ENCODE results near the gene MCCC1.
"Not testable (repeated sequence)": the region's sequence is repeated elsewhere in the genome, so short reads cannot be mapped to it uniquely, and the experiment has no call there.

Gene MCCC1

DNA sequence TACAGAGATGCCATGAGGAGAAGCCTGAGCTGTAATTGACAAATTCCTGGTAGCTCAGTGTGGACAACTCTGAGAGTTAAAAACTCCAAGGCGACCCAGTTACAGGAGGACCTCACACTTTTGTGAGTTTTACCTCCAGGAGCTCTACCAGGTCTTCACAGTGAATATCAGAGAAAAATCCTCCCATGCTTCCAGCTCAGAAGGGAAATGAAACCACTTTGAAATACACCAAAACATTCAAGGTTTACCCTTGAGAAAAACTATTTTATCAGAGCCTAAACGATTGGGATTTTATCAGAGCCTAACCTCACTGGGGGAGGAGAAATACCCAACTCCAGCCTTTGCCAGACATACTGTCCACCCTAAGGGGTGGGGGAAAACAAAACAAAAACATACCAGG, 52.4 kb downstream of the MCCC1 start:
- DNase-seq (ENCODE audit: low read depth in 2 of 2) = no peak

DNA sequence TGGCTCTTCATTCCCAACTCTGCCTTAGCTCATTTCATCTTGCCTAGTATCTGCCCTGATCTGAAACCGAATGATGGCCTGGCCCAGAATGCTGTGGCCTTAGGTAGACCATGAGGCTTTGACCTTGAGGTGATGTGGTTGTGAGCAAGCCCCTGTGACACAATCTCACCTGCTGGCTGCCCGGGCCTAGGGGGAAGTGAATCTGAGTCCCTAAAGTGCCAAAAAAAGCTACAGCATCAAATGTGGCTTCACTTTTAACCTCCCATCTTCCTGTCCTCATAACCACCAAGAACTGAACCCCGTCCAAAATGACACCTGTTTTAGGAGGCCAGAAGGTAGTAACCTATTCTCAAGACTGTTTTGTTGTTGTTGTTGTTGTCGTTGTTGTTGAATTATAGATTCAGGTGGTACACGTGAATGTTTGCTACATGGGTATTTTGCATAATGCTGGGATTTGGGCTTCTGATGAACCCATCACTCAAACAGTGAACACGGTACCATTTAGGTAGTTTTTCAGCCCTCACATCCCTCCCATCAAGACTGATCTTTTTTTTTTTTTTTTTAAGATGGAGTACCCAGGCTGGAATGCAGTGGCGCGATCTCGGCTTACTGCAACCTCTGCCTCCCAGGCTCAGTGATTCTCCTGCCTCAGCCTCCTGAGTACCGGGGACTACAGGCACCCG, 54.6 kb downstream of the MCCC1 start:
- DNase-seq (ENCODE audit: low read depth in 2 of 2) = no peak

DNA sequence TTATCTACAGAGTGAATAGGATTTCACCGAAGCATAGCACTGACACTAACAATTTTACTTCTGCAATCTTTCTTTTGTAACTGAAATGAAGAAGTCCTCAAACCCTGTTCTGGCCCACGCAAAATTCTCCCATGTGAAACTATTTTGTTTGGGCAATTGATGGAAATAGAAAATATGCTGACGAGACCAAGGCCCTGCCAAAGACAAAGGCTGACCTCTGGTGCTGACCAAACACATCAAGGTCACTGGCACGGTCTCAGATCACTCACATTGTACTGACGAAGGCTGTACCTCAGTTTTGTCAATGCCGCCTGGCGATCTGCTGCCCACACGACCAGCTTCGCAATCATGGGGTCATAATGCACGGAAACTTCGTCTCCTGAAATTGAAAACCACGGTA, 60.5 kb downstream of the MCCC1 start:
- no peak for DNase-seq (ENCODE audit: low read depth in 2 of 2)

DNA sequence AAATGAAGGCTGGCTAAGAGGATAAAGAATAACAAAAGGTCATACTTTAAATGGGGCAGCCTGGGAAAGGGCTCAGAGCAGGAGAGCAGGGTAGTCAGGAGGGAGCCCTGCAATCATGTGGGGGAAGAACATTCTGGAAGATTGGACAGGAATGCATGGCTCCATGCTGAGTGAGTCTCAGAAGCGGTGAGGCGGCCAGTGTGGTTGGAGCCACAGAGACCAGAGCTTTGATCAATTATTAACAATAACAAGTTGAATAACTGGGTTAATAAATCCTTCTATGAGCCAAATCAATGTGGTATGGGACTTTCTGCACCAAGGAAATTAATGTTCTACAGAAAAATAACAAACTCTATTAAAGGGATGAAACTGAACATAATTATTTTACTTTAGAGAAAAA, 61.1 kb downstream of the MCCC1 start:
- no peak for DNase-seq (ENCODE audit: low read depth in 2 of 2)

DNA sequence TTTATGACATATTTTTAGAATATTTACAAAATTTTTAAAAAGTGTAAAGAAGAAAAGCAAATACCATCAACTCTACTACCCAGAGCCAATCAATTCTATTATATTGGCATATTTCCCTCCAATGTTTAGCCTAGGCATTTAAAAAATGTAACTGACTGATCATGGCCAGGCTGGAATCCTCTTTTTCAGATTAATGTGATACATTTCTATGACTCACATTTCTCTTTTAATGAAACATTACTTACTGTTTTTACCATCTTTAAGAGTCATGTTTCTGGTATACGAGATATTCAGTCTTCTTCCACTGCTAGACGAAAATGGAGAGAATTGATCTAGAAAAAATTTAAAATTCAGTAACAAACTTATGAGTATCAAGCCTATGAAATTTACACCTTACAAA, 65.5 kb downstream of the MCCC1 start:
- DNase-seq (ENCODE audit: low read depth in 2 of 2) = no peak

DNA sequence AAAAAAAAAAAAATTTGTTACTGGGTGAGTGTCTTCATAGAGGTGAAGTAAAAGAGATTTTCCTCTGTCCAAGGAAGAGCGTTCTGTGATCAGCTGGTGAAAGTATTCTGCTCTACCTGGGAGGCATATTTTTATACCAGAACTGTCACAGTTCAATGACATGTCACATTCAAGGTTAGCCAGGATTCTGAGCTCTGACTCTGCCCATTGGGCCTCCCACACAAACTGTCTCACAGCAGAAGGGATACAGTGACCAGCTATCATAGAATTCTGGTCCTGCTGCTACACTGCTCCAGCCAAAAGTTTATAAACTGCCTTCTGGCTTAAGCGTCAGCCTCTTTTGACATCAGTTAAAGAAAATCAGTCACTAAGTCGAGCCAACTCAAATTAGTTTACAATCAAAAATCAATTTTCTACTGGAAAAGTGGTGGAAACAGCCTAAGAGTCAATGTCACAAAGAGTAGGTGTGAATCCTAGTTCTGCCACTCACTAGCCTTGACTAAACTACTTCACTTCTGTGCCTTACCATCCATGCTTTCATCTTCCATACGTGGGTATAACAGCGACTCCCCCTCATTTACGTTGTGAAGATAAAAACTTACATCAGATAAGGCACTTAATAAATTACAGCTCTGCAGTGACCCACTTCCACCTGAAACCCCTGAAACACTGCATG, 66.3 kb downstream of the MCCC1 start:
- DNase-seq (ENCODE audit: low read depth in 2 of 2) = no peak

DNA sequence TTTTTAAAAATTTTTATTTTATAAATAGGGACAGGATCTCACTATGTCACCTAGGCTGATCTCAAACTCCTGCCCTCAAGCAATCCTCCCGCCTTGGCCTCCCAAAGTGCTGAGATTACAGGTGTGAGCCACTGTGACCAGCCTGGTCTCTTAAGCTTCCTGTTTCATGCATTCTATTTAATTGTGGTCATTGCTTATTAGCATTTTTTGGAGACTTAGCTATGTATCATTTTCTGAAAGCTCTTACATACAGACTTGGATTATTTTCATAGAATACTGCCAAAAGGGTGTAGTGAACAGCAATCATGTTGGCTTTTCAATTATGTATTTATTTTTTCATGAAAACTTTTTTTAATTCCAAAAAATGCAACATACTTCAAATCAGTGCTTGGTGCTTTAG, 67.5 kb downstream of the MCCC1 start:
- DNase-seq (ENCODE audit: low read depth in 2 of 2) = no peak

DNA sequence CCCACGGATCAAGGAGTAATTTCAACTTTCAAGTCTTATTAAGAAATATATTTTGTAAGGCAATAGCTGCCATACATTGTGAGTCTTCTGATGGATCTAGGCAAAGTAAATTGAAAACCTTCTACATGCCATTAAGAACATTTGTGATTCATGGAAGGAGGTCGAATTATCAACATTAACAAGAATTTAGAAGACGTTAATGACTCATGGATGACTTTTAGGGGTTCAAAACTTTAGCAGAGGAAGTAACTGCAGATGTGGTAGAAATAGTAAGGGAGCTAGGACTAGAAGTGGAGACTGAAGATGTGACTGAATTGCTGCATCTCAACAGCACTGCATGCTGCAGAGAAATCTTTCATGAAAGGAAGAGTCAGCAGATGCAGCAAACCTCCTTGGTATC, 70.9 kb downstream of the MCCC1 start:
- DNase-seq (ENCODE audit: low read depth in 2 of 2) = no peak

DNA sequence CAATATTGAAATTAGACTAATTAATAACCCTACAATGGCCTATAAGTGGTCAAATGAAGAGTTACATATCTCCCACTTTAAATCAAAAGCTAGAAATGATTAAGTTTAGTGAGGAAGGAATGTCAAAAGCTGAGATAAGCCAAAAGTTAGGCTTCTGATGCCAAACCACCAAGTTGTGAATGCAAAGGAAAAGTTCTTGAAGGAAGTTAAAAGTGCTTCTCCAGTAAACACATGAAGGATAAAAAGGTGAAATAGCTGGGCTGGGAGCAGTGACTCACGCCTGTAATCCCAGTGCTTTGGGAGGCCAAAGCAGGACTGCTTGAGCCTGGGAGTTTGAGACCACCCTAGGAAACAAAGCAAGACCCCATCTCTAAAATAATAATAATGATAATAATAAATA, 72.0 kb downstream of the MCCC1 start:
- no peak for DNase-seq (ENCODE audit: low read depth in 2 of 2)

DNA sequence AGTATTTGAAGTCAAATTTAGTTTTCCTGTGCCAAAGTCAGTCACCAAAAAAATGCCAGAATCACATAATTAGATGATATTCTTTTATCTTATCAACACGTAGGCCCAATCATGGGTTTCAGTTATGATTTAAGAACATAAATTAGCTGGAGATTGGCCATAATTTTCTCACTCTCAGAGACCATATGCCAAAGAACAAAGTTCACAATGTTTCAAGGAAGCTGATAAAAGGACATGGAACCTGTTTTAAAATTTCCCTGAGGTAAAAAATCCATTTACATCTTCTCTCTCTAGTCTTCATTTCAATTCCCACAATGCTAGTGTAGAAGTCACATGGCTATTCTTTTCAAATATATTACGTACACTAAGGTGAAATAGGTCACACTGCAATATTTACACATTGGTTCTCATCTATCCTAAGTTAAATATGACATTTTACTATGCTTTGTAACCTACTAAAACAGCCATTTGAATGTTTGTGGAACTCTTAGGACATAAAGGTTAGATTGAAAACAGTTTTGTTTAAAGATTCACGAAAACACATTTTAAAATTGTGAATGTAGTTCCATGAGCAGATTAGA, 76.3 kb downstream of the MCCC1 start:
- DNase-seq (ENCODE audit: low read depth in 2 of 2) = no peak

DNA sequence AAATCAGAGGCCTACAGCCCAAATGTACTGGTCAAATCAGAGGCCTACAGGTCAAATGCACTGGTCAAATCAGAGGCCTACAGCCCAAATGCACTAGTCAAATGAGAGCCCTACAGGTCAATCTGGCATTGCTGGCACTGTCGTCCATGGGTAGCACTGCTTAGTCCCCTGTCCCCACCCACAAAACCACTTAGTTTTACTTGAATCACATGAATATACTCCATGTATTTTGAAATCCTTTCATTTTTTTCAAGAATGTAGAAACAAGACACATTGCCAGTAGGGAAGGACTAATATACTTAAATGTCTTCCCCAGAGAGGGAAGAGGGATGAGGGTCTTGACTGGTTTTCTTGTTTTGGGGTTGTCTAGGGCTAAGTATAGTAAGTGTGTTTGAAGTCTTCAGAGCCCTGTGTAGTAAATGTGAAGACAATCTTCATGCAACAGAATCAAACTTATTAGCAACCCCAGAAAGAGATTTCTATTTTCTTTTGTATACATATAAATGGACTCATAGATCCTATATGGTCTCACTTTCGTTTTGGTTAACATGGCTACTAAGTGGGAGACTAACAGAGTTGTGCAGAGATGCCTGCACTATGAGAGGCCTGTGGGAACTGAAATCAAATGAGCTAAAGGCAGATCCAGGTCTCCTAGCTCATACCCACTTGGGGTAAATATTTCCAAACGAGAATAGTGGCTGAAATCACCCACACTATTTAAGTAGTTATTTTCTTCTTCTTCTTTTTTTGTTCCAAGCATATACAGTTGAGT, 80.7 kb downstream of the MCCC1 start:
- DNase-seq (ENCODE audit: low read depth in 2 of 2) = no peak

DNA sequence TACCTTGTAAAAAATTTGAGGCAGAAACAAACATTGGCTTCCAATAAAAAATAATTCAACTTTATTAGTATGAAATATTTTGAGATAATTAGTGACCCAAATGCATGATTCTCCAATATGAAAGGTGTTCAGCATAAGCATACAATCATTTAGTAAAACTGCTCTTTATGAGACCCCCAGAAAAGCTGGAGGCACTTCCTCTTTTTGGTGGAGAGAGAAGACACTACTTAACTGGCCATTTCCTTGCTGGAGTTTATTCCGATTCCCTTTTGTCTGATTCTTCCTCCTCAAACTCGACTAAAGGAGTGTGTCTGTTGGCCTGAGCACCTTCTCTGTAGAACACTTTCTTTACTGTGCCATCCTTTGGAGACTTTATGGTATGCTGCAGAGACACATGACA, 84.1 kb downstream of the MCCC1 start:
- DNase-seq (ENCODE audit: low read depth in 2 of 2) = no peak

DNA sequence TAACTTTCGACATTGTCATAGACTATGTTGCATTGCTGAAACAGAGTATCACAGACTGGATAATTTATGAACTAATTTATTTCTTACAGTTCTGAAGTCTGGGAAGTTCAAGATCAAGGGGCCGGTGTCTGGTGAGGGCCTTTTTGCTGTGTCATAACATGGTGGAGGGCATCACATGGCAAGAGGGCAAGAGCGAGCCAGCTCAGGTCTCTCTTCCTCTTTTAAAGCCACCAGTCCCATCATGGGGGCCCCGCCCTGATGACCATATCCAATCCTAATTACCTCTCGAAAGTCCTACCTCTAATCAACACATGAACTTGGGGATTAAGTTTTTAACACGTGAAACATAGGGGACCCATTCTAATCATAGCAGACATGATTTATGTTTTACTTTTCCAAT, 85.4 kb downstream of the MCCC1 start:
- no peak for DNase-seq (ENCODE audit: low read depth in 2 of 2)

DNA sequence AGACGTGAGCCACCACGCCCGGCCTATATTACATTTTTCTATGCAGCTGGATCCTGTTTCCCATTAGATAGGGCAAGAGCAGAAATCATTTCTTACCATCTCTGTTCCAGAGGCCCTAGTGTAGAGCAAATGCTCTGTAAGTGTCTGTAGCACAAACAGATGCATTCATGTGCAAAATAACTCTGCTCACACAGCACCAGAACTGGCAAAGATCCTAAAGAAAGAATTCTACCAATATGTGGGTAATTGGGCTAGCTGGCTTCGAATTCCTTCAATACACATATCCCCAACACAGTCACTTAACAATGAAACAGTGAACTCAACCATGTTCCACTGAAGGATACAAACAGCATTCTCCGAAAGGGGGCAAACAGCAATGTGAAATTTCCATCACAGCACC, 86.2 kb downstream of the MCCC1 start:
- DNase-seq (ENCODE audit: low read depth in 2 of 2) = no peak

DNA sequence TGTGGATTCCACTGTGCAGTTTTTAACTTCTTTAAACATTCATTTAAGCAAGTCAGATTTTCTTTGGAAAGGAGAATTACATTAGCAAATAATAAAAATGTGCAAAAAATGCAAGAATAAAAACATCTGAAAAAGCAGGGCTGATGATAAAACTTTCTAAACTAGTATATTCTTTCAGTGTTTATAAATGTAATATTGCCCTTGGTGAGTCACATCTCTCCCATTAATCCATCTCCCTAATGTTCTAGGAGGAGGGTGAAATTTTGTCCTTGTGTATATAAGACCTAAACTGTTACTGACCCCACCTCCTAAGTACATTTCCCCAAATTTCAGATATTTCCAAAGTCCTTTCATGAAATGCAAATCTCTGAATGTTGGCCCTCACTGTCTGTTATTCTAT, 90.5 kb downstream of the MCCC1 start:
- no peak for DNase-seq (ENCODE audit: low read depth in 2 of 2)

DNA sequence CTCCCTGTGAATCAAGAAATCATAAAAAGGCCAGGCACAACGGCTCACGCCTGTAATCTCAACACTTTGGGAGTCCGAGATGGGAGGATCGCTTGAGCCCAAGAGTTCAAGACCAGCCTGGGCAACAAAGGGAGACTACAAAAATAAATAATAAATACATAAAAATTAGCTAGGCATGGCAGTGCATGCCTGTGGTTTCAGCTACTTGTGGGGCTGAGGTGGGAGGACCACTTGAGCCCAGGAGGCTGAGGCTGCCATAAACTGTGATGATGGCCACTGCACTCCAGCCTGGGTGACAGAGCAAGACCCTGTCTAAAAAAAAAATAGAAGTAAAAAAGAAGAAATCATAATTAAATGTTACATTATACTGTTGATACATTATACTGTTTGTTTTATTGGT, 91.0 kb downstream of the MCCC1 start:
- DNase-seq (ENCODE audit: low read depth in 2 of 2) = no peak

DNA sequence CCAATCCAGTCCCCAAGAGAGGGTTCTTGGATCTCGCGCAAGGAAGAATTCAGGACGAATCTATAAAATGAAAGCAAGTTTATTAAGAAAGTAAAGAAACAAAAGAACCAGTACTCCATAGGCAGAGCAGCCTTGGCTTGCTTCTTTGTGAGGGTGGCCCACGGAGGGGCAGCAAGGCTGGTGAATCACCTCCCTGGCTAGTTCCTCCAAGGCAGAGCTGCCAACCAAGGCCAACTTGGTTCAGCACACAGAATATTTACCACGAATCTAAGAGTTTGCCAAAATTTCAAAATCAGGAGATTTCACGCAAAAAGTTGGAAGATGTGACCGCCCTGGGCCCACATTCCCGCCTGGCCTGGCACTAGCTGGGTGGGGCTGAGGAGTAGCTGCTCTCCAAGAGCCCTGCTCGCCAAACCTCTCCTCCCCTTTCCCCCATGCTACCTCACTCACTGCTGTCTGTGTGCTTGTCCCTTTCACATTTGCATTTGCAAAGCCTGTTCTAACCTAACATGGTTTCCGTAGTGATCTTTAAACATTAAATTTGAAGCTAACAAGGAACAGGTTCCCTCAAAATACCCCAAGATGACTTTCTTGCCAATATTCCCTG, 92.8 kb downstream of the MCCC1 start:
- no peak for DNase-seq (ENCODE audit: low read depth in 2 of 2)

DNA sequence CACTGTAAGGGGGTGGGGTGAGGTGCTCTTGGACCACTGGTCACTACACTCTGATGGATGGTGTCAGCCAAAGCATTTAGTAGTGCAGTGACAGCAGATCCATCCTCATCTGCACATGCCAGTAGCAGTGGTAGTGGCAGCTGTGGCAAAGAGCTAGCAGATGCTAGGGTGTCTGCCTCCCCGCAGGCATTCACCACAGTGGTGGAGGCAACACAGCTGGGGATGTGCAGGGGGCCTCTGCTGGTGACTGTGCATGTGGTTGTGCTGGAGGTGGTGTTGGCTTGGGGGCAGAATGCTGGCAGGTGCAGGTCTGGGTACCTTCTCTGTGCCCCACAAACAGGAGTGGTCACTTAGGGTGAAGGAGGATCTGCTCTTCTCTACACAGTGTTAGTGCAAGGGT, 99.5 kb downstream of the MCCC1 start:
- no peak for DNase-seq (ENCODE audit: low read depth in 2 of 2)

DNA sequence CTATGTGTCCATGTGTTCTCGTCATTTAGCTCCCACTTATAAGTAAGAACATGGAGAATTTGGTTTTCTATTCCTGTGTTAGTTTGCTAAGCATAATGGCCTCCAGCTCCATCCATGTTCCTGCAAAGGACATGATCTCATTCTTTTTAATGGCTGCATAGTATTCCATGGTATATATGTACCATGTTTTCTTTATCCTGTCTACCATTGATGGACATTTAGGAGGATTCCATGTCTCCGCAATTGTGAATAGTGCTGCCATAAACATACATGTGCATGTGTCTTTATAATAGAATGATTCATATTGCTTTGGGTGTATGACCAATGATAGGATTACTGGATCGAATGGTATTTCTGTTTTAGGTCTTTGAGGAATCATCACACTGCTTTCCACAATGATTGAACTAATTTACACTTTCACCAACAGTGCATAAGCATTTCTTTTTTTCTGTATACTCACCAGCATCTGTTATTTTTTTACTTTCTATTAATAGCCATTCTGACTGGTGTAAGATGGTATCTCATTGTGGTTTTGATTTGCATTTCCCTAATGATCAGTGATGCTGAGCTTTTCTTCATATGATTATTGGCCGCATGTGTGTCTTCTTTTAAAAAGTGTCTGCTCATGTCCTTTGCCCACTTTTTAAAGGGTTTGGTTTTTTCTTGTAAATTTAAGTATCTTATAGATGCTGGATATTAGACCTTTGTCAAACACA, 105.7 kb downstream of the MCCC1 start:
- DNase-seq (ENCODE audit: low read depth in 2 of 2) = not testable (repeated sequence)

DNA sequence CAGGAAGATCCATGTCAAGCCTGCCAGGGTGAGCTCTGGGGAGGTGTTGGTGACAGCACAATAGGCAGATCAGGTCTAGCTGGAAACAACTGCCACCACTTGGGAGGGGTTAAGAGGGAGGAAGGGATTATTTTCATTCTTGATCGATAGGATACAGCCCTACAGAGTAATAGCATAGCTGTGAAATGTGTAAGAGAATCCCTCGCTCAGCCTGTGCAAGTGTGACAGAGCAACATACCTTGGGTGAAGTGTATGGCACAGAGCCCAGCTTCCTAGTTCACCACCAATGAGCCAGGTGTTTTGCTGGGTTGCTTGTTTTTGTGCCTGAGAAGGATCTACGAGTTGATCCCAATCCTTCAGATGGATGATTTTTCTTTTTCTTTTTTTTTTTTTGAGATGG, 109.7 kb downstream of the MCCC1 start:
- no peak for DNase-seq (ENCODE audit: low read depth in 2 of 2)

DNA sequence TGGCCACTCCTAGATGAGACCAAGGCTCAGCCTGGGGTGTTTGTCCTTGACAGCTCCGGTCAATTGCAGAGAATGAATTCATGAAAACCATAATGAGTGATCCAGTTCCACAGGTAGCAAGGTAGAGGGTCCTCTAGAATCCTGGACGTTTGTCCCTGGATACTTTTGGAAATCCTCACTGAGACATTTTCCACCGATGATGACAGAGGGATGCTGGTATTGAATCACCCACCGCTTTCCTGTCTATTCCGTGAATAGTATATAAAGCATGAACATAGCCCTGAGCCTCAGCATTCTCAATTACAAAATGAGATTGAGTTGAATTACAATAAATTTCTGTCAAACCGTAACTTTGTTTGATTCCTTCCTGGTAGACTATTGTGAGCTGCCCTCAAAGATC, 113.3 kb downstream of the MCCC1 start:
- no peak for DNase-seq (ENCODE audit: low read depth in 2 of 2)

DNA sequence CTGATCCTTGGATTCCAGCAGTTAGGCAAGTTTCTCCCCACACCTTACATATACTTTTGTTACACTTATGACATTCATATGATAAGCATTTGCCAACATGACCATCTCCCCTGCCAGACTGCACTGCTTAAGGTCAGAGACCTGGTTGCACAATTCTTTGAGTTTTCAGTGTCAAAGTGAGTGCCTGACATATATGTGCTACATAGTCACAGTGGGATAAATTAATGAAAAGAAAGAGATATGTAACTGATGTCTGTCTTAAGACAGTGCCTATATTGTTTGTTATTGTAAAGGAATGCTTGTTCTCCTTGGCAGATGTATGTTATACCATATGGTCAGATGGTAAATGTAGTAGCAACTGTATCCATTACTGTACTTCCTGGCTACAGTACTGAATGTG, 115.4 kb downstream of the MCCC1 start:
- no peak for DNase-seq (ENCODE audit: low read depth in 2 of 2)
